Measurements from ENCODE around the gene HELT. TPM values are rescaled to one million over a fixed set of nuclear protein-coding genes. Genes with fewer than 3 reads are reported as not detected.

Gene HELT
- total RNA-seq, 1 donor from 2014 or later: not detected

- POLR2A ChIA-PET: no interaction called here
- no peaks in the 10 kb centered on the region for H3K4me1 Mint-ChIP-seq
These were observed 40.5 kb upstream of the HELT start for GRCh38 chr4:184977747-184978146.

GRCh38 chr4:184978211-184978610 lies 40.1 kb upstream of the HELT start:
- ATAC-seq (ENCODE audit: low read depth) (no peak), DNase-seq (no peak)
- no peak overlapping the region for H3K27ac Mint-ChIP-seq
- no peaks in the 10 kb centered on the region for H3K4me1 Mint-ChIP-seq
- intact Hi-C loops (cut with micrococcal nuclease): no loop called here
- H3K27me3 Mint-ChIP-seq: peaks cover 9% of the 10 kb centered on the region
- CTCF ChIA-PET: no interaction called here
- no peak overlapping the region for H3K4me3 Mint-ChIP-seq
- POLR2A ChIA-PET: no interaction called here
- H3K36me3 Mint-ChIP-seq (ENCODE audit: low read depth): no peaks in the 10 kb centered on the region
- no peak for TF ChIP-seq CTCF (IDR thresholded peaks at IDR 0.05)
- peaks cover 2% of the 10 kb centered on the region for H3K9me3 Mint-ChIP-seq

More at GRCh38 chr4:184977747-184978146, 40.5 kb upstream of the HELT start:
- Mint-ChIP-seq H3K27ac (no peak overlapping the region), H3K9me3 (peaks cover 2% of the 10 kb centered on the region), H3K36me3 (ENCODE audit: low read depth) (no peaks in the 10 kb centered on the region), H3K4me3 (no peak overlapping the region), H3K27me3 (peaks cover 9% of the 10 kb centered on the region)
- CTCF ChIA-PET: no interaction called here
- DNase-seq (no peak), ATAC-seq (ENCODE audit: low read depth) (no peak)
- intact Hi-C loops (cut with micrococcal nuclease): no loop called here
- no peak for TF ChIP-seq CTCF (IDR thresholded peaks at IDR 0.05)

GRCh38 chr4:184979461-184980124 lies 38.7 kb upstream of the HELT start:
- ATAC-seq (ENCODE audit: low read depth): no peak
- Mint-ChIP-seq H3K27me3 (peaks cover 9% of the 10 kb centered on the region), H3K27ac (no peak overlapping the region), H3K4me1 (no peaks in the 10 kb centered on the region), H3K36me3 (ENCODE audit: low read depth) (no peaks in the 10 kb centered on the region), H3K4me3 (no peak overlapping the region), H3K9me3 (peaks cover 2% of the 10 kb centered on the region)
- CTCF ChIA-PET: interaction anchor here (0.9 kb wide), 1 partner anchor 234 kb away, joined by 3 read pairs; no protein-coding TSS in a partner anchor
- no peak for TF ChIP-seq CTCF (IDR thresholded peaks at IDR 0.05)
- POLR2A ChIA-PET: no interaction called here
- no peak for DNase-seq
- intact Hi-C loops (cut with micrococcal nuclease): loop anchor here (5.0 kb wide), 2 partner anchors 162 to 717 kb away; no protein-coding TSS in a partner anchor

GRCh38 chr4:184980261-184980660 lies 38.0 kb upstream of the HELT start:
- Mint-ChIP-seq H3K27ac (no peak overlapping the region), H3K27me3 (peaks cover 9% of the 10 kb centered on the region), H3K4me3 (no peak overlapping the region), H3K36me3 (ENCODE audit: low read depth) (no peaks in the 10 kb centered on the region), H3K9me3 (peaks cover 2% of the 10 kb centered on the region), H3K4me1 (no peaks in the 10 kb centered on the region)
- no peak for DNase-seq
- no peak for TF ChIP-seq CTCF (IDR thresholded peaks at IDR 0.05)
- ChIA-PET POLR2A (no interaction called here), CTCF (no interaction called here)
- no peak for ATAC-seq (ENCODE audit: low read depth)
- intact Hi-C loops (cut with micrococcal nuclease): loop anchor here (5.0 kb wide), 2 partner anchors 163 to 718 kb away; no protein-coding TSS in a partner anchor

GRCh38 chr4:184983672-184984356 lies 34.5 kb upstream of the HELT start:
- ATAC-seq (ENCODE audit: low read depth) (peak; percentile 89), DNase-seq (peak; percentile 61)
- Mint-ChIP-seq H3K4me1 (no peaks in the 10 kb centered on the region), H3K27ac (no peak overlapping the region), H3K4me3 (no peak overlapping the region), H3K27me3 (peaks cover 3% of the 10 kb centered on the region), H3K9me3 (no peaks in the 10 kb centered on the region), H3K36me3 (ENCODE audit: low read depth) (no peaks in the 10 kb centered on the region)
- POLR2A ChIA-PET: no interaction called here
- TF ChIP-seq CTCF (IDR thresholded peaks at IDR 0.05): no peak
- CTCF ChIA-PET: interaction anchor here (0.7 to 2.1 kb wide), 4 partner anchors 218 to 719 kb away, joined by 3 to 19 read pairs (median 6); partner anchors contain the start of gene CENPU
- intact Hi-C loops (cut with micrococcal nuclease): loop anchor here (1.0 to 5.0 kb wide), 4 partner anchors 167 to 722 kb away; partner anchors contain the start of genes CASP3 and PRIMPOL

Data from activated B cell treated with CpG ODN at 0.5 μM for 24 hours (primary cell).